GM19023 (cell line): ENCODE measurements around the gene S100A7A.
"Not testable (repeated sequence)": the region's sequence is repeated elsewhere in the genome, so short reads cannot be mapped to it uniquely, and the experiment has no call there.

Source experiments
- ATAC-seq: cut with Tn5 transposase; IDR thresholded peaks from one replicate; pipeline ENCODE4 v1.9.1; 2021; ENCODE audit warnings: mild to moderate bottlenecking, moderate library complexity; ENCODE audit not compliant: unreplicated experiment

S100A7A gene

GRCh38 chr1:153395136-153395685 lies 21.1 kb upstream of the S100A7A start:
- no peak for ATAC-seq

- ATAC-seq = no peak
Observed at GRCh38 chr1:153395776-153396175, 20.5 kb upstream of the S100A7A start.

GRCh38 chr1:153396461-153396860 lies 19.9 kb upstream of the S100A7A start:
- no peak for ATAC-seq

- ATAC-seq = no peak
Observed at GRCh38 chr1:153397051-153397923, 19.0 kb upstream of the S100A7A start.

GRCh38 chr1:153397924-153398651 lies 18.2 kb upstream of the S100A7A start:
- no peak for ATAC-seq

- ATAC-seq = no peak
Observed at GRCh38 chr1:153399401-153400055, 16.8 kb upstream of the S100A7A start.

- no peak for ATAC-seq
Observed at GRCh38 chr1:153400244-153400643, 16.1 kb upstream of the S100A7A start.

GRCh38 chr1:153401461-153401860 lies 14.9 kb upstream of the S100A7A start:
- ATAC-seq = no peak

- no peak for ATAC-seq
Observed at GRCh38 chr1:153402226-153402625, 14.1 kb upstream of the S100A7A start.

GRCh38 chr1:153403421-153404085 lies 12.8 kb upstream of the S100A7A start:
- ATAC-seq = no peak

- no peak for ATAC-seq
Observed at GRCh38 chr1:153404086-153404635, 12.2 kb upstream of the S100A7A start.

GRCh38 chr1:153404768-153405167 lies 11.6 kb upstream of the S100A7A start:
- no peak for ATAC-seq

- ATAC-seq = not testable (repeated sequence)
Observed at GRCh38 chr1:153405825-153406599, 10.3 kb upstream of the S100A7A start.

GRCh38 chr1:153407274-153407673 lies 9.0 kb upstream of the S100A7A start:
- not testable (repeated sequence) for ATAC-seq

- ATAC-seq = not testable (repeated sequence)
Observed at GRCh38 chr1:153413961-153414360, 2.4 kb upstream of the S100A7A start.

- ATAC-seq = no peak
Observed at GRCh38 chr1:153417136-153417888, 992 bp downstream of the S100A7A start.

GRCh38 chr1:153418758-153419435 lies 2.6 kb downstream of the S100A7A start:
- not testable (repeated sequence) for ATAC-seq

- ATAC-seq = not testable (repeated sequence)
Observed at GRCh38 chr1:153419436-153419793, 3.1 kb downstream of the S100A7A start.
